ENCODE data around the gene TSC22D4.
"Not testable (repeated sequence)": the region's sequence is repeated elsewhere in the genome, so short reads cannot be mapped to it uniquely, and the experiment has no call there.

The TSC22D4 gene

GRCh38 chr7:100441641-100442535 lies 37.1 kb downstream of the TSC22D4 start:
- no peak for DNase-seq

- DNase-seq: not testable (repeated sequence)
These were observed 39.8 kb downstream of the TSC22D4 start for GRCh38 chr7:100439244-100439643.

- not testable (repeated sequence) for DNase-seq
These were observed 40.3 kb downstream of the TSC22D4 start for GRCh38 chr7:100438731-100439130.

GRCh38 chr7:100438172-100438571 lies 40.8 kb downstream of the TSC22D4 start:
- DNase-seq: no peak

- no peak for DNase-seq
These were observed 41.6 kb downstream of the TSC22D4 start for GRCh38 chr7:100437150-100438100.

GRCh38 chr7:100435401-100436304 lies 43.4 kb downstream of the TSC22D4 start:
- DNase-seq: peak; percentile 51

GRCh38 chr7:100434297-100435144 lies 44.5 kb downstream of the TSC22D4 start:
- peak; percentile 26 for DNase-seq

GRCh38 chr7:100433592-100434296 lies 45.3 kb downstream of the TSC22D4 start:
- peak; percentile 29 for DNase-seq

- no peak for DNase-seq
These were observed 45.8 kb downstream of the TSC22D4 start for GRCh38 chr7:100433276-100433591.

GRCh38 chr7:100432621-100433275 lies 46.3 kb downstream of the TSC22D4 start:
- peak; percentile 20 for DNase-seq

GRCh38 chr7:100432053-100432452 lies 47.0 kb downstream of the TSC22D4 start:
- DNase-seq: no peak

- no peak for DNase-seq
These were observed 47.7 kb downstream of the TSC22D4 start for GRCh38 chr7:100431286-100431735.

GRCh38 chr7:100430493-100431285 lies 48.3 kb downstream of the TSC22D4 start:
- peak; percentile 56 for DNase-seq

GRCh38 chr7:100429637-100430492 lies 49.1 kb downstream of the TSC22D4 start, which contains the start of gene MEPCE:
TSS of gene MEPCE (plus strand) at chr7:100429831. CDS start at chr7:100430019, 188 bp downstream.
- DNase-seq: peak; percentile 94

- peak; percentile 100 for DNase-seq
These were observed 49.9 kb downstream of the TSC22D4 start for GRCh38 chr7:100428967-100429636.

GRCh38 chr7:100428199-100428966 lies 50.6 kb downstream of the TSC22D4 start, which contains the start of gene ZCWPW1:
TSS of gene ZCWPW1 (minus strand) at chr7:100428703. CDS start at chr7:100420649, 8,054 bp downstream.
- peak; percentile 98 for DNase-seq

GRCh38 chr7:100427762-100428198 lies 51.2 kb downstream of the TSC22D4 start:
- no peak for DNase-seq
